Hepatocyte (in vitro differentiated cells): ENCODE data around the gene NXPH4. TPM values are rescaled to one million over a fixed set of nuclear protein-coding genes. Genes with fewer than 3 reads are reported as not detected.

Source experiments
- DNase-seq: peaks from one replicate; pipeline ENCODE4 v3.0.0-alpha.2; 2016; ENCODE audit warnings: low spot score
- H2AFZ ChIP-seq: fragments of 200-600 bp; sonication (generic); 2 replicates; pipeline ENCODE4 v1.6.0; 2016; ENCODE audit warnings: antibody characterized with exemption, mild to moderate bottlenecking
- H3K27ac ChIP-seq: fragments of 200-600 bp; sonication (generic); 2 replicates; pipeline ENCODE4 v1.5.1; 2016; ENCODE audit warnings: mild to moderate bottlenecking
- H3K27me3 ChIP-seq: fragments of 200-600 bp; sonication (generic); 2 replicates; pipeline ENCODE4 v1.6.1; 2016
- H3K36me3 ChIP-seq: fragments of 200-600 bp; sonication (generic); replicated peaks from 2 replicates; pipeline ENCODE4 v1.5.1; 2016; ENCODE audit warnings: low read depth; ENCODE audit not compliant: insufficient read depth
- H3K4me1 ChIP-seq: fragments of 200-600 bp; sonication (generic); 2 replicates; pipeline ENCODE4 v1.5.1; 2016; ENCODE audit warnings: mild to moderate bottlenecking, moderate library complexity; ENCODE audit not compliant: insufficient read depth
- H3K4me2 ChIP-seq: fragments of 200-600 bp; sonication (generic); 2 replicates; pipeline ENCODE4 v1.6.0; 2016
- H3K4me3 ChIP-seq: fragments of 200-600 bp; sonication (generic); 2 replicates; pipeline ENCODE4 v1.5.1; 2016; ENCODE audit warnings: mild to moderate bottlenecking
- H3K79me2 ChIP-seq: fragments of 200-600 bp; sonication (generic); 2 replicates; pipeline ENCODE4 v1.6.0; 2017; ENCODE audit warnings: mild to moderate bottlenecking
- H3K9me2 ChIP-seq: fragments of 200-600 bp; sonication (generic); replicated peaks from 2 replicates; pipeline ENCODE4 v1.6.0; 2017; ENCODE audit warnings: mild to moderate bottlenecking; ENCODE audit not compliant: insufficient read depth
- H3K9me3 ChIP-seq: fragments of 200-600 bp; sonication (generic); 2 replicates; pipeline ENCODE4 v1.5.1; 2016; ENCODE audit warnings: low read depth, mild to moderate bottlenecking
- H4K20me1 ChIP-seq: fragments of 200-600 bp; sonication (generic); 2 replicates; pipeline ENCODE4 v1.6.0; 2016; ENCODE audit warnings: mild to moderate bottlenecking; ENCODE audit not compliant: insufficient read depth, poor library complexity, severe bottlenecking
- CTCF ChIP-seq: fragments of 200-600 bp; sonication (generic); IDR thresholded peaks from 2 replicates; pipeline ENCODE4 v1.5.1; 2016; ENCODE audit warnings: antibody characterized with exemption, mild to moderate bottlenecking; ENCODE audit not compliant: poor library complexity
- EZH2 ChIP-seq: fragments of 200-600 bp; sonication (generic); IDR thresholded peaks from 2 replicates; pipeline ENCODE4 v1.6.1; 2016; ENCODE audit warnings: antibody characterized with exemption, mild to moderate bottlenecking, borderline replicate concordance
- EZH2phosphoT487 ChIP-seq: fragments of 200-600 bp; sonication (generic); IDR thresholded peaks from one replicate; pipeline ENCODE4 v1.6.1; 2018; ENCODE audit warnings: antibody characterized with exemption, mild to moderate bottlenecking, low read depth, moderate library complexity; ENCODE audit not compliant: unreplicated experiment, severe bottlenecking
- WGBS: methylation state at CpG from one replicate; pipeline ENCODE4 v1.1.6; 2016; ENCODE audit warnings: low lambda C conversion rate; ENCODE audit errors: missing lambda C conversion rate; 5-methylcytosine and 5-hydroxymethylcytosine counted together
- polyA plus RNA-seq: library from polyadenylated mRNA; unstranded; fragments of >200 nt; fragmentation: Nextera tagmentation; extraction: Ambion mirVana; gene quantifications from 2 replicates; pipeline ENCODE4 v1.2.1, GENCODE V29; 2016
- total RNA-seq: library from RNA; depleted of rRNA; stranded (reverse); fragments of >200 nt; gene quantifications from 2 replicates; pipeline ENCODE4 v1.2.3, GENCODE V29; 2014

NXPH4 gene
- total and polyA plus RNA-seq, 2 experiments from 2014 or later = 1.1 to 3.3 TPM

GRCh38 chr12:57262126-57262822 is 45.7 kb downstream of the NXPH4 start:
- H3K9me2 ChIP-seq = no peaks in the 10 kb centered on the region
- no peaks in the 10 kb centered on the region for H4K20me1 ChIP-seq
- no peak overlapping the region for H2AFZ ChIP-seq
- no peaks in the 10 kb centered on the region for H3K79me2 ChIP-seq
- no peak overlapping the region for H3K27ac ChIP-seq
- TF ChIP-seq EZH2 (no peak), EZH2phosphoT487 (no peak), CTCF (no peak)
- no peaks in the 10 kb centered on the region for H3K9me3 ChIP-seq
- no peaks in the 10 kb centered on the region for H3K27me3 ChIP-seq
- H3K4me2 ChIP-seq = no peak overlapping the region
- DNase-seq = no peak
- peaks cover 1% of the 10 kb centered on the region for H3K36me3 ChIP-seq
- H3K4me1 ChIP-seq = no peaks in the 10 kb centered on the region
- 95% methylated on average over 3 of the region's 3 CpGs for WGBS
- no peak overlapping the region for H3K4me3 ChIP-seq

- no peak overlapping the region for H3K4me3 ChIP-seq
- no peaks in the 10 kb centered on the region for H4K20me1 ChIP-seq
- H3K27ac ChIP-seq = no peak overlapping the region
- H3K79me2 ChIP-seq = no peaks in the 10 kb centered on the region
- peaks cover 3% of the 10 kb centered on the region for H3K36me3 ChIP-seq
- TF ChIP-seq EZH2 (no peak), CTCF (no peak), EZH2phosphoT487 (no peak)
- no peaks in the 10 kb centered on the region for H3K4me1 ChIP-seq
- DNase-seq = no peak
- no peak overlapping the region for H3K4me2 ChIP-seq
- WGBS = 89% methylated on average over 2 of the region's 2 CpGs
- no peaks in the 10 kb centered on the region for H3K9me3 ChIP-seq
- H3K9me2 ChIP-seq = no peaks in the 10 kb centered on the region
- no peaks in the 10 kb centered on the region for H3K27me3 ChIP-seq
- H2AFZ ChIP-seq = no peak overlapping the region
These were observed 46.5 kb downstream of the NXPH4 start for GRCh38 chr12:57263096-57263495.

- TF ChIP-seq CTCF (no peak), EZH2 (no peak), EZH2phosphoT487 (no peak)
- Histone ChIP-seq H3K27me3 (no peaks in the 10 kb centered on the region), H3K79me2 (no peaks in the 10 kb centered on the region), H3K9me3 (no peaks in the 10 kb centered on the region), H3K4me1 (no peaks in the 10 kb centered on the region), H2AFZ (no peak overlapping the region), H3K4me3 (no peak overlapping the region), H3K36me3 (peaks cover 3% of the 10 kb centered on the region), H3K4me2 (no peak overlapping the region), H4K20me1 (no peaks in the 10 kb centered on the region), H3K9me2 (no peaks in the 10 kb centered on the region), H3K27ac (no peak overlapping the region)
- no peak for DNase-seq
These were observed 50.1 kb downstream of the NXPH4 start for GRCh38 chr12:57266681-57267080.
